ENCODE measurements around the gene CSNK1G1.
"Not testable (repeated sequence)": the region's sequence is repeated elsewhere in the genome, so short reads cannot be mapped to it uniquely, and the experiment has no call there.

The CSNK1G1 gene

GRCh38 chr15:64127521-64128270 lies 228.3 kb downstream of the CSNK1G1 start:
- no peak for DNase-seq

DNA sequence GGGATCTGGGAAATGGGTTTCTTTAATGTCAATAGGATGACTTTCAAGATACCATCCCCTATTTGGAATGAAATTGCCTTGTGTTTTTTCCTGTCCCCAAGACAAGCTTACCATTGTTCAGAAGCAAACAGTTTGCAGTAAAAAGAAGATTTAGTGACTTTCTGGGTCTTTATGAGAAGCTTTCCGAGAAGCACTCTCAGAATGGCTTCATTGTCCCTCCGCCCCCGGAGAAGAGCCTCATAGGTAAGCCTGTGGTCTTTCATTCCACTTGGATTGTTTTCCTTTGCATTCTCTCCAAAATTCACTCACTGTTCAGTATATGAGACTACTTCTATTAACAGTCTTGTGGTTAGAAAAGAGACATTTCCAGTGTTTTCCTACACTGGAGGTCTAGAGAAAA lies 230.0 kb downstream of the CSNK1G1 start:
- no peak for DNase-seq

- no peak for DNase-seq
These were observed 233.0 kb downstream of the CSNK1G1 start for GRCh38 chr15:64122936-64123351.

GRCh38 chr15:64122444-64122843 lies 233.5 kb downstream of the CSNK1G1 start:
- no peak for DNase-seq

DNA sequence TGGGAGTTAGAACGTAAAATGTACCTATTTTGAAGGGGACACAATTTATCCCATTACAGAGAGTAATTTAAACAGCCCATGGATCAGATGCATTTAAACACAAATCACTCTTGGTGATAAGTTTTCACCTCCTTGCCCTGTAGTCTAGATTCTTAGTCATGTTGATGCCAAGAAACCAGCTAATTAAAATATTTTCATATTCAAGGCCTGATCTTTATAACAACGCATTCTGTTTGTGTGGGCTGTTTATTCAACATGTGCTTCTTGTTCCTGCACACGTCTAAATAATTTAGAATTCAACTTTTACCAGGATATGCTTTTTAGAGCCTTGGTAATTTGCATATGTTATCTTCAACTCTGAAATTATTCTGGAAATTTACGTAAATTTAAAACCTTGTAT lies 234.4 kb downstream of the CSNK1G1 start:
- no peak for DNase-seq

- DNase-seq, result not testable (repeated sequence)
These were observed 235.7 kb downstream of the CSNK1G1 start for GRCh38 chr15:64120322-64120721.

- no peak for DNase-seq
These were observed 238.1 kb downstream of the CSNK1G1 start for GRCh38 chr15:64117759-64118487.

Measured in NCI-H526 treated with DMSO at 0.1 percent for 48 hours (cell line).